Activated CD4-positive, alpha-beta memory T cell treated with anti-CD3 and anti-CD28 coated beads for 36 hours (primary cell): Measurements from ENCODE around the gene PRSS21. TPM values are rescaled to one million over a fixed set of nuclear protein-coding genes. Genes with fewer than 3 reads are reported as not detected.
A peak's percentile ranks its signal among the peaks of the same experiment; 100 is the strongest.

ENCODE experiments used
- CTCF ChIA-PET: fragments of 350-600 bp; sonication (Branson Sonifier 250); formaldehyde crosslinking; loops from one replicate; lab custom pipeline; 2021; ENCODE audit warnings: antibody characterized with exemption, inconsistent platforms; lab: Charles Lee
- POLR2A ChIA-PET: fragments of 350-600 bp; sonication (Branson Sonifier 250); formaldehyde crosslinking; loops from one replicate; lab custom pipeline; 2021; ENCODE audit warnings: antibody characterized with exemption; lab: Charles Lee
- DNase-seq: peaks from one replicate; pipeline ENCODE4 v3.0.0-alpha.2; 2020
- H3K27ac Mint-ChIP-seq: one replicate; pipeline ENCODE4 v1.8.0; 2021; ENCODE audit warnings: mixed read lengths
- H3K27me3 Mint-ChIP-seq: one replicate; pipeline ENCODE4 v1.8.0; 2021; ENCODE audit warnings: mixed read lengths
- H3K36me3 Mint-ChIP-seq: one replicate; pipeline ENCODE4 v1.8.0; 2021; ENCODE audit warnings: mixed read lengths
- H3K4me1 Mint-ChIP-seq: one replicate; pipeline ENCODE4 v1.8.0; 2021; ENCODE audit warnings: low read depth, mixed read lengths
- H3K4me3 Mint-ChIP-seq: one replicate; pipeline ENCODE4 v1.8.0; 2021; ENCODE audit warnings: mild to moderate bottlenecking, mixed read lengths
- H3K9me3 Mint-ChIP-seq: one replicate; pipeline ENCODE4 v1.8.0; 2021; ENCODE audit warnings: mixed read lengths
- intact Hi-C: fragments of 100-400 bp; cut with micrococcal nuclease; formaldehyde crosslinking; loops from one replicate; pipeline ENCODE4 v1.15.1; 2023
- total RNA-seq, 2 experiments: library from RNA; stranded (reverse); gene quantifications; one replicate each; pipeline ENCODE4 v1.2.3, GENCODE V29; 2021

PRSS21 gene
- total RNA-seq, 2 experiments from 2014 or later, result 4.7 to 6.2 TPM

- H3K27me3 Mint-ChIP-seq, result no peaks in the 10 kb centered on the region
- no peaks in the 10 kb centered on the region for H3K36me3 Mint-ChIP-seq
- DNase-seq, result no peak
- no peak overlapping the region for H3K4me3 Mint-ChIP-seq
- no peak overlapping the region for H3K27ac Mint-ChIP-seq
- CTCF ChIA-PET, result interaction anchor here (3.4 to 4.7 kb wide), 2 partner anchors 11 to 25 kb away, joined by 21 to 46 read pairs; no protein-coding TSS in a partner anchor
- intact Hi-C loops, result no loop called here
- H3K9me3 Mint-ChIP-seq, result no peaks in the 10 kb centered on the region
- H3K4me1 Mint-ChIP-seq, result peaks cover 43% of the 10 kb centered on the region
- POLR2A ChIA-PET, result no interaction called here
Observed at GRCh38 chr16:2843526-2843925, 26.5 kb downstream of the PRSS21 start.

GRCh38 chr16:2845116-2845515 lies 28.1 kb downstream of the PRSS21 start:
- peaks cover 7% of the 10 kb centered on the region for H3K27me3 Mint-ChIP-seq
- no peaks in the 10 kb centered on the region for H3K36me3 Mint-ChIP-seq
- intact Hi-C loops, result no loop called here
- H3K4me3 Mint-ChIP-seq, result no peak overlapping the region
- ChIA-PET CTCF (interaction anchor here (0.9 to 4.7 kb wide), 4 partner anchors 9 to 1388 kb away, joined by 3 to 46 read pairs (median 12); no protein-coding TSS in a partner anchor), POLR2A (no interaction called here)
- no peak overlapping the region for H3K27ac Mint-ChIP-seq
- no peaks in the 10 kb centered on the region for H3K9me3 Mint-ChIP-seq
- no peak for DNase-seq
- peaks cover 31% of the 10 kb centered on the region for H3K4me1 Mint-ChIP-seq

- POLR2A ChIA-PET, result no interaction called here
- Mint-ChIP-seq H3K9me3 (no peaks in the 10 kb centered on the region), H3K27ac (peak overlapping the region; percentile 47), H3K4me1 (peaks cover 23% of the 10 kb centered on the region), H3K36me3 (no peaks in the 10 kb centered on the region), H3K4me3 (no peak overlapping the region), H3K27me3 (peaks cover 7% of the 10 kb centered on the region)
- DNase-seq, result peak; percentile 26
- CTCF ChIA-PET, result no interaction called here
- intact Hi-C loops, result no loop called here
Observed at GRCh38 chr16:2846511-2847310, 29.7 kb downstream of the PRSS21 start.

GRCh38 chr16:2848933-2849725 lies 32.1 kb downstream of the PRSS21 start:
- ChIA-PET POLR2A (no interaction called here), CTCF (interaction anchor here (1.4 to 2.3 kb wide), 2 partner anchors 10 to 19 kb away, joined by 5 to 10 read pairs; no protein-coding TSS in a partner anchor)
- intact Hi-C loops, result no loop called here
- Mint-ChIP-seq H3K36me3 (no peaks in the 10 kb centered on the region), H3K4me3 (no peak overlapping the region), H3K4me1 (peaks cover 12% of the 10 kb centered on the region), H3K27me3 (peaks cover 7% of the 10 kb centered on the region), H3K9me3 (peaks cover 3% of the 10 kb centered on the region), H3K27ac (no peak overlapping the region)
- no peak for DNase-seq

GRCh38 chr16:2852003-2852730 lies 35.1 kb downstream of the PRSS21 start:
- peaks cover 4% of the 10 kb centered on the region for H3K36me3 Mint-ChIP-seq
- H3K27ac Mint-ChIP-seq, result no peak overlapping the region
- H3K27me3 Mint-ChIP-seq, result peaks cover 7% of the 10 kb centered on the region
- ChIA-PET POLR2A (no interaction called here), CTCF (interaction anchor here (1.0 to 4.6 kb wide), 2 partner anchors 14 to 16 kb away, joined by 3 to 34 read pairs; no protein-coding TSS in a partner anchor)
- intact Hi-C loops, result no loop called here
- DNase-seq, result no peak
- peaks cover under 1% of the 10 kb centered on the region for H3K4me1 Mint-ChIP-seq
- H3K4me3 Mint-ChIP-seq, result no peak overlapping the region
- peaks cover 11% of the 10 kb centered on the region for H3K9me3 Mint-ChIP-seq

GRCh38 chr16:2852731-2853507 lies 35.9 kb downstream of the PRSS21 start:
- POLR2A ChIA-PET, result no interaction called here
- Mint-ChIP-seq H3K4me1 (peaks cover 4% of the 10 kb centered on the region), H3K9me3 (peaks cover 11% of the 10 kb centered on the region)

GRCh38 chr16:2853531-2854073 lies 36.6 kb downstream of the PRSS21 start:
- Mint-ChIP-seq H3K36me3 (peaks cover 4% of the 10 kb centered on the region), H3K27me3 (peaks cover 9% of the 10 kb centered on the region), H3K4me1 (peaks cover 4% of the 10 kb centered on the region), H3K9me3 (peaks cover 11% of the 10 kb centered on the region), H3K27ac (no peak overlapping the region), H3K4me3 (no peak overlapping the region)
- CTCF ChIA-PET, result interaction anchor here (0.6 to 4.6 kb wide), 7 partner anchors 9 to 716 kb away, joined by 3 to 34 read pairs (median 16); no protein-coding TSS in a partner anchor
- intact Hi-C loops, result no loop called here
- DNase-seq, result no peak
- POLR2A ChIA-PET, result no interaction called here

More at GRCh38 chr16:2852731-2853507, 35.9 kb downstream of the PRSS21 start:
- Mint-ChIP-seq H3K27ac (no peak overlapping the region), H3K36me3 (peaks cover 4% of the 10 kb centered on the region), H3K4me3 (no peak overlapping the region), H3K27me3 (peaks cover 9% of the 10 kb centered on the region)
- intact Hi-C loops, result no loop called here
- DNase-seq, result no peak
- CTCF ChIA-PET, result interaction anchor here (0.6 to 4.6 kb wide), 7 partner anchors 9 to 716 kb away, joined by 3 to 34 read pairs (median 16); no protein-coding TSS in a partner anchor

GRCh38 chr16:2854700-2855309 lies 37.8 kb downstream of the PRSS21 start:
- POLR2A ChIA-PET, result no interaction called here
- H3K9me3 Mint-ChIP-seq, result peaks cover 11% of the 10 kb centered on the region

GRCh38 chr16:2855536-2855935 lies 38.5 kb downstream of the PRSS21 start:
- Mint-ChIP-seq H3K27me3 (peaks cover 6% of the 10 kb centered on the region), H3K9me3 (peaks cover 13% of the 10 kb centered on the region), H3K27ac (no peak overlapping the region), H3K36me3 (peaks cover 4% of the 10 kb centered on the region), H3K4me1 (peaks cover 5% of the 10 kb centered on the region), H3K4me3 (no peak overlapping the region)
- POLR2A ChIA-PET, result no interaction called here
- DNase-seq, result no peak
- CTCF ChIA-PET, result interaction anchor here (1.1 to 4.6 kb wide), 5 partner anchors 11 to 84 kb away, joined by 3 to 34 read pairs (median 16); no protein-coding TSS in a partner anchor
- intact Hi-C loops, result no loop called here

More at GRCh38 chr16:2854700-2855309, 37.8 kb downstream of the PRSS21 start:
- Mint-ChIP-seq H3K36me3 (peaks cover 4% of the 10 kb centered on the region), H3K4me3 (no peak overlapping the region), H3K27me3 (peaks cover 2% of the 10 kb centered on the region), H3K27ac (no peak overlapping the region), H3K4me1 (peaks cover 5% of the 10 kb centered on the region)
- intact Hi-C loops, result no loop called here
- DNase-seq, result peak; percentile 35
- CTCF ChIA-PET, result interaction anchor here (0.6 to 4.6 kb wide), 11 partner anchors 10 to 85 kb away, joined by 3 to 34 read pairs (median 5); no protein-coding TSS in a partner anchor

- Mint-ChIP-seq H3K27ac (no peak overlapping the region), H3K4me3 (no peak overlapping the region), H3K4me1 (peaks cover 5% of the 10 kb centered on the region), H3K36me3 (peaks cover 4% of the 10 kb centered on the region), H3K27me3 (peaks cover 7% of the 10 kb centered on the region), H3K9me3 (peaks cover 15% of the 10 kb centered on the region)
- POLR2A ChIA-PET, result interaction anchor here (0.9 kb wide), 1 partner anchor 145 kb away, joined by 3 read pairs; no protein-coding TSS in a partner anchor
- intact Hi-C loops, result no loop called here
- DNase-seq, result peak; percentile 49
- CTCF ChIA-PET, result interaction anchor here (3.5 to 4.6 kb wide), 2 partner anchors 12 to 17 kb away, joined by 16 to 34 read pairs; no protein-coding TSS in a partner anchor
Observed at GRCh38 chr16:2856061-2856670, 39.1 kb downstream of the PRSS21 start.
